Measurements from ENCODE around the gene SMKR1. TPM values are rescaled to one million over a fixed set of nuclear protein-coding genes. Genes with fewer than 3 reads are reported as not detected.

Gene SMKR1
- 0.72 and 0.88 TPM in 2 replicates for total RNA-seq

GRCh38 chr7:129501760-129502707 lies at the start of gene SMKR1:
Gene SMKR1, plus strand, starts transcription at chr7:129502531. Its CDS starts 294 bp downstream, at chr7:129502825.
- H3K9me3 ChIP-seq (ENCODE audit: low read depth, low read length), result no peaks in the 10 kb centered on the region
- peaks cover 2% of the 10 kb centered on the region for H4K20me1 ChIP-seq (ENCODE audit: insufficient read depth, low read length)
- H3K4me3 ChIP-seq (ENCODE audit: insufficient read depth, low read length), result peak within 1 kb of the TSS; percentile 74
- H3K79me2 ChIP-seq (ENCODE audit: insufficient read depth, low read length), result no peaks in the 10 kb centered on the region
- no peak for TF ChIP-seq CTCF (IDR thresholded peaks at IDR 0.05; ENCODE audit: extremely low read depth, low read depth, low read length)
- peak within 1 kb of the TSS; percentile 81 for H2AFZ ChIP-seq (ENCODE audit: low read length)
- H3K27ac ChIP-seq (ENCODE audit: low read depth, low read length), result no peak within 1 kb of the TSS
- H3K4me2 ChIP-seq (ENCODE audit: insufficient read depth, low read length), result peak within 1 kb of the TSS; percentile 83
- H3K4me1 ChIP-seq (ENCODE audit: insufficient read depth, low read length), result peaks cover 9% of the 10 kb centered on the region
- H3K27me3 ChIP-seq (ENCODE audit: insufficient read depth, low read length), result peaks cover 12% of the 10 kb centered on the region
- peak; percentile 97 for DNase-seq (ENCODE audit: insufficient read length, low spot score, missing footprints)
- H3K36me3 ChIP-seq (ENCODE audit: insufficient read depth, low read length), result no peaks in the 10 kb centered on the region

DNA sequence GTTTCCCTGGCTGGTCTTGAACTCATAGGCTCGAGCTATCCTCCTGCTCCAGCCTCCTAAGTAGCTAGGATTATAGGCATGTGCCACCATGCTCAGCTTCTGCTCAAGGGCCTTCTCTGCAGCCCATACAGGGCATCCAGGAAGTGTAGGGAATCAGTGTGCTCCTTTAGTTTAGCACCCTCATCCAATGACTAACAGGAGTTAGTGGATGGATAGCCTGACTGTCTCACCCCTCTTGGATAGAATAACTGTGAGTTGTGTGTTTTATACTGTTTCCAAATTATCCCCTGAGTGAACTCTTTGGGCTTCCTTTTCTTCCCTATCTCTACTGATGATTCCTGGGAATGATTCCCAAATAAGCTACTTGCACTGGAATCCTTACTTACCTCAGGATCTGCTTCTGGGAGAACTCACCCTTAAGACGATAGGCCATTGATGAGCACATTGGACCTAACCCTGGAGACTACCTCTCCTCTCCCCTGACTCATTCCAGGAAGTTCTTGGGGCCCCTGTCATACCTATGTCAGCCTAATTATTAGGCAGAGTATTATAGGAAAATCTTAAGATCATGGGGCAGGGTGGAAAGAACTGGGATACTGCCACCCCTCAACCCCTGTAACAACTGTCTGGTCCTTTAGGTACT lies 49.6 kb upstream of the SMKR1 start:
- Histone ChIP-seq H2AFZ (ENCODE audit: low read length) (no peak overlapping the region), H3K9me3 (ENCODE audit: low read depth, low read length) (peaks cover 3% of the 10 kb centered on the region), H4K20me1 (ENCODE audit: insufficient read depth, low read length) (no peaks in the 10 kb centered on the region), H3K4me3 (ENCODE audit: insufficient read depth, low read length) (no peak overlapping the region), H3K36me3 (ENCODE audit: insufficient read depth, low read length) (peaks cover 9% of the 10 kb centered on the region), H3K4me1 (ENCODE audit: insufficient read depth, low read length) (no peaks in the 10 kb centered on the region), H3K79me2 (ENCODE audit: insufficient read depth, low read length) (no peaks in the 10 kb centered on the region), H3K27me3 (ENCODE audit: insufficient read depth, low read length) (no peaks in the 10 kb centered on the region), H3K4me2 (ENCODE audit: insufficient read depth, low read length) (no peak overlapping the region), H3K27ac (ENCODE audit: low read depth, low read length) (no peak overlapping the region)
- DNase-seq (ENCODE audit: insufficient read length, low spot score, missing footprints), result no peak
- no peak for TF ChIP-seq CTCF (IDR thresholded peaks at IDR 0.05; ENCODE audit: extremely low read depth, low read depth, low read length)

- H3K79me2 ChIP-seq (ENCODE audit: insufficient read depth, low read length), result no peaks in the 10 kb centered on the region
- H3K9me3 ChIP-seq (ENCODE audit: low read depth, low read length), result no peaks in the 10 kb centered on the region
- H3K27me3 ChIP-seq (ENCODE audit: insufficient read depth, low read length), result no peaks in the 10 kb centered on the region
- peak; percentile 21 for DNase-seq (ENCODE audit: insufficient read length, low spot score, missing footprints)
- H3K27ac ChIP-seq (ENCODE audit: low read depth, low read length), result no peak overlapping the region
- no peaks in the 10 kb centered on the region for H3K4me1 ChIP-seq (ENCODE audit: insufficient read depth, low read length)
- peaks cover 13% of the 10 kb centered on the region for H3K36me3 ChIP-seq (ENCODE audit: insufficient read depth, low read length)
- TF ChIP-seq CTCF (IDR thresholded peaks at IDR 0.05; ENCODE audit: extremely low read depth, low read depth, low read length), result no peak
- no peak overlapping the region for H3K4me2 ChIP-seq (ENCODE audit: insufficient read depth, low read length)
- no peak overlapping the region for H2AFZ ChIP-seq (ENCODE audit: low read length)
- no peak overlapping the region for H3K4me3 ChIP-seq (ENCODE audit: insufficient read depth, low read length)
- no peaks in the 10 kb centered on the region for H4K20me1 ChIP-seq (ENCODE audit: insufficient read depth, low read length)
These were observed 48.7 kb upstream of the SMKR1 start for GRCh38 chr7:129453510-129454248.
